Lung (tissue), 12 donors: ENCODE data around the gene ROR1. TPM values are rescaled to one million over a fixed set of nuclear protein-coding genes. Genes with fewer than 3 reads are reported as not detected.

ENCODE experiments used
- ATAC-seq: fragments of 200-7000 bp; cut with Tn5 transposase; one replicate; pipeline ENCODE4 v1.9.1; 2020; ENCODE audit warnings: moderate number of reproducible peaks; ENCODE audit not compliant: insufficient read depth, low FRiP score
- DNase-seq, 3 donors: peaks; one replicate each; pipeline ENCODE4 v3.0.0-alpha.2; 2013 to 2017
- H3K27ac ChIP-seq, 2 donors: one replicate each; pipeline ENCODE4 v1.5.1; 2013; ENCODE audit warnings: mild to moderate bottlenecking in 2 of 2, moderate library complexity in 2 of 2, control low read depth in 1 of 2, inconsistent platforms in 1 of 2, low read depth in 1 of 2, low read length in 1 of 2
- H3K27me3 ChIP-seq, 3 donors: one replicate each; pipeline ENCODE4 v1.5.1; 2013; ENCODE audit warnings: low read length in 2 of 3; ENCODE audit not compliant: control insufficient read depth in 3 of 3, insufficient read depth in 3 of 3
- H3K36me3 ChIP-seq, 4 donors: one replicate each; pipeline ENCODE4 v1.5.1; 2013; ENCODE audit warnings: low read length in 4 of 4, mild to moderate bottlenecking in 1 of 4, moderate library complexity in 1 of 4; ENCODE audit not compliant: control insufficient read depth in 4 of 4, insufficient read depth in 4 of 4
- H3K4me1 ChIP-seq, 5 donors: one replicate each; pipeline ENCODE4 v1.5.1; 2013; ENCODE audit warnings: low read length in 5 of 5, mild to moderate bottlenecking in 2 of 5, moderate library complexity in 1 of 5; ENCODE audit not compliant: control insufficient read depth in 5 of 5, insufficient read depth in 5 of 5
- H3K4me3 ChIP-seq: one replicate; pipeline ENCODE4 v1.5.1; 2013; ENCODE audit warnings: mild to moderate bottlenecking, control low read depth, moderate library complexity
- H3K9ac ChIP-seq, 2 donors: one replicate each; pipeline ENCODE4 v1.5.1; 2013; ENCODE audit warnings: low read length in 2 of 2, control low read depth in 1 of 2; ENCODE audit not compliant: insufficient read depth in 1 of 2
- H3K9me3 ChIP-seq, 4 donors: one replicate each; pipeline ENCODE4 v1.5.1; 2013; ENCODE audit warnings: low read length in 3 of 4, mild to moderate bottlenecking in 1 of 4, moderate library complexity in 1 of 4; ENCODE audit not compliant: control insufficient read depth in 4 of 4, insufficient read depth in 3 of 4
- WGBS, 2 donors: extraction: QIAGEN DNeasy Blood & Tissue Kit; methylation state at CpG; one replicate each; pipeline ENCODE4 v1.1.7; 2013; 5-methylcytosine and 5-hydroxymethylcytosine counted together
- polyA plus RNA-seq, 2 donors: library from polyadenylated mRNA; stranded (reverse); fragments of 200-250 nt; gene quantifications; one replicate each; pipeline ENCODE4 v1.2.1, GENCODE V29; 2013
- total RNA-seq, 2 donors: library from RNA; depleted of rRNA in 1 of 2; stranded (reverse); fragments of >200 nt in 1 of 2; gene quantifications; one replicate each; pipeline ENCODE4 v1.2.1, GENCODE V29; 2014 to 2021
- TF ChIP-seq, protein P1 (sequence below): IDR thresholded peaks from 2 replicates; pipeline ENCODE4 v1.5.1; 2012; ENCODE audit warnings: mild to moderate bottlenecking; ENCODE audit errors: control extremely low read depth, extremely low read depth
- donor health status: control.
- donor health status: control.
- donor health status: Bipolar disorder and iron deficiency.
- donor health status: healthy.
- donor health status: DM: yes; HTN: yes; CAD: no.

ROR1 gene
- total and polyA plus RNA-seq, 4 donors, result 2.9 to 47.0 (median 14.0) TPM

DNA sequence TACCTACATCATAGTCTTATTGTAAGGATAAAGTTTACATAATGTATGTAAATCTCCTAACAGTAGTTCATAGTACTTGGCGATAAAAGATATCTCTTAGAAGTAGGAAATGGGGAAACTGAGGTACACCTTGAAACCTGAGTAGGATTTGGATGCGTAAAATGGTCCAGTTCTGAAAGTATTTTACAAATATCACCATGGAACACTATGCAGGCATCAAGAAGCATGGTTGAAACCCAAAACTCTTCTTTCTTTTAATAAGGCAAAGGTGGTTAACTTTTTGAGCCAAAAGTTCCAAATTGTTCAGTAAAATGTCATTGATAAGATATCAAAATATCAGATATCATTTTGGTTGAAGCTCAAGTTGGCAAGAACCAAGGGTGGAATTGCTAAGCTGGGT is 46.0 kb downstream of the ROR1 start:
- Histone ChIP-seq H3K9ac (no peak overlapping the region), H3K4me1 (peaks cover 2 to 55% (median 27%) of the 10 kb centered on the region in 5 donors), H3K36me3 (peaks cover 0 to 2% (median 0%) of the 10 kb centered on the region in 4 donors), H3K9me3 (peaks cover 0 to 2% (median 0%) of the 10 kb centered on the region in 4 donors), H3K27ac (no peak overlapping the region), H3K4me3 (no peak overlapping the region), H3K27me3 (no peaks in the 10 kb centered on the region)
- no peak for ATAC-seq
- no peak for DNase-seq
- WGBS, 2 donors, result 96 to 98% methylated on average over 2 of the region's 2 CpGs
- TF ChIP-seq, protein P1, sequence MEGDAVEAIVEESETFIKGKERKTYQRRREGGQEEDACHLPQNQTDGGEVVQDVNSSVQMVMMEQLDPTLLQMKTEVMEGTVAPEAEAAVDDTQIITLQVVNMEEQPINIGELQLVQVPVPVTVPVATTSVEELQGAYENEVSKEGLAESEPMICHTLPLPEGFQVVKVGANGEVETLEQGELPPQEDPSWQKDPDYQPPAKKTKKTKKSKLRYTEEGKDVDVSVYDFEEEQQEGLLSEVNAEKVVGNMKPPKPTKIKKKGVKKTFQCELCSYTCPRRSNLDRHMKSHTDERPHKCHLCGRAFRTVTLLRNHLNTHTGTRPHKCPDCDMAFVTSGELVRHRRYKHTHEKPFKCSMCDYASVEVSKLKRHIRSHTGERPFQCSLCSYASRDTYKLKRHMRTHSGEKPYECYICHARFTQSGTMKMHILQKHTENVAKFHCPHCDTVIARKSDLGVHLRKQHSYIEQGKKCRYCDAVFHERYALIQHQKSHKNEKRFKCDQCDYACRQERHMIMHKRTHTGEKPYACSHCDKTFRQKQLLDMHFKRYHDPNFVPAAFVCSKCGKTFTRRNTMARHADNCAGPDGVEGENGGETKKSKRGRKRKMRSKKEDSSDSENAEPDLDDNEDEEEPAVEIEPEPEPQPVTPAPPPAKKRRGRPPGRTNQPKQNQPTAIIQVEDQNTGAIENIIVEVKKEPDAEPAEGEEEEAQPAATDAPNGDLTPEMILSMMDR, result no peak

DNA sequence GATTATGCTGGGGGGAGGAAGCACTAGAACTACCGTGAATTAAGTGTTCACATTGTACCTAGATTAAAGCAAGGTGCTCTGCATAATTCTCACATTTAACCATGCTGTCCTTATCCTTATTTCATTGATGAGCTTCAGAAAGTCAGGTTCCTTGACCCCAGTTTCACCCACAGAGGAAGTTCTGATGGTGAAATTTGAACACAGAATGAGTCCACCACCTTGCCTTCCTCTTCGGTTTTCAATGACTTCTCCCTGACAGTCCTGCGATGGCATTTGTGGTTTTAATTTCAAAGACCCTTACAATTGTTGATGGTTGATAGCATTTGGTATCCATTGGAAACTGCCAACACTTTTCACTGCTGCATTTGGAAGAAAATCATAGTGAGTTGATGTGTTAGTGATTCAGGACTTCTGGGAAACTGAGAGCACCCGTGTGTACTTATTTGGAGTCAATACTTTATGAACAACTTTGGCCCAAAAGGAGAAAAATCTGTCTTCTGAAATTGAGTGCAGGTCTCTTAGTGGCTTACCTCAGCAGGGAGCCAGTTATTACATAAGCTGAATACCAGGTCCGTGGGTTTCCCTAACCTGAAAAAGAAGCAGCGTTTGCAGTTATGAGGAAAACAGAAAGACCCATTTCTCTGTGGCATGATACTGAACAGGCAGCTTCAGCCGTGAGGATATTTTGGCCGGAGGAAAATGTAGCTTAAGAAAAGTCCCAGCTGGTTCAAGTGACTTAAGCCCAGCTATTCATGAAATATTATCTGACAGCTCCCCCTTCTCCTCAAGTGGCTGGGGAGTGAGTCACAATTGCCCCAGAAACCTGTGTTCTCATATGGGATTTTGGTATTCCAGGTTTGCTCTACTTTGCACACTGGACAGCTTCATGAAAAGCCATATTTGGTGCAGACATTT is 47.5 kb downstream of the ROR1 start:
- WGBS, 2 donors, result 45 to 52% methylated on average over 8 of the region's 8 CpGs
- TF ChIP-seq, protein P1, result no peak
- H3K36me3 ChIP-seq, result peaks cover 0 to 2% (median 0%) of the 10 kb centered on the region in 4 donors
- no peak overlapping the region for H3K9ac ChIP-seq
- peaks cover 0 to 55% (median 26%) of the 10 kb centered on the region in 5 donors for H3K4me1 ChIP-seq
- peaks cover 0 to 2% (median under 1%) of the 10 kb centered on the region in 4 donors for H3K9me3 ChIP-seq
- peak overlapping the region in 1 of 2 donors; percentile 26 for H3K27ac ChIP-seq
- peak in 2 of 3 donors; percentile 64 to 81 for DNase-seq
- H3K4me3 ChIP-seq, result no peak overlapping the region
- H3K27me3 ChIP-seq, result no peaks in the 10 kb centered on the region
- peak; percentile 63 for ATAC-seq

DNA sequence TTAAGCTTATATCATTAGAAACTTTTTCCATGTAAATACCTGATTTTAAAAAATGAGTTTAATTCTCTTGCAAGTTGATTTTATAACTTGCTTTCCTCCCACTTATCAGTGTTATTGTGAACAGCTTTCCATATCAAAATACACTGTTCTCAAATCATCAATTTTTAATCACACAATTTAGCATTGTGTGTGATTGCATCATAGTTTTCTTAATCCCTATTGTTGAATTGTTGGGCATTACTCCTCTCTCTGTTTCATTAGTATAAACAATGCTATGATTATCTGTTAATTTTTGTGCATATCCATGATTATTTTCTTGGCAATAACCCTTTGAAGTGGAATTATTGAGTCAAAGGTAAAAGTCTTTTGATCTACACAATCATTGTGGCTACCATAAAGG is 48.7 kb downstream of the ROR1 start:
- H3K36me3 ChIP-seq, result peaks cover 0 to 2% (median 0%) of the 10 kb centered on the region in 4 donors
- H3K27me3 ChIP-seq, result no peaks in the 10 kb centered on the region
- TF ChIP-seq, protein P1, result no peak
- ATAC-seq, result no peak
- peaks cover 0 to 2% (median under 1%) of the 10 kb centered on the region in 4 donors for H3K9me3 ChIP-seq
- no peak overlapping the region for H3K4me3 ChIP-seq
- peaks cover 0 to 52% (median 23%) of the 10 kb centered on the region in 5 donors for H3K4me1 ChIP-seq
- H3K9ac ChIP-seq, result no peak overlapping the region
- DNase-seq, result no peak
- H3K27ac ChIP-seq, result no peak overlapping the region
